DND-41 (cell line): Measurements from ENCODE around the gene NUP160.

Experiments
- CTCF ChIP-seq: IDR thresholded peaks from 2 replicates; pipeline ENCODE4 v1.5.1; 2012; ENCODE audit warnings: borderline replicate concordance, low read length, moderate library complexity, mild to moderate bottlenecking; ENCODE audit not compliant: poor library complexity, severe bottlenecking; ENCODE audit errors: extremely low read depth
- EZH2 ChIP-seq: IDR thresholded peaks from 3 replicates; pipeline ENCODE4 v1.6.1; 2012; ENCODE audit warnings: borderline replicate concordance, low read depth, mild to moderate bottlenecking, moderate library complexity, low read length, inconsistent platforms; ENCODE audit not compliant: severe bottlenecking

DNA sequence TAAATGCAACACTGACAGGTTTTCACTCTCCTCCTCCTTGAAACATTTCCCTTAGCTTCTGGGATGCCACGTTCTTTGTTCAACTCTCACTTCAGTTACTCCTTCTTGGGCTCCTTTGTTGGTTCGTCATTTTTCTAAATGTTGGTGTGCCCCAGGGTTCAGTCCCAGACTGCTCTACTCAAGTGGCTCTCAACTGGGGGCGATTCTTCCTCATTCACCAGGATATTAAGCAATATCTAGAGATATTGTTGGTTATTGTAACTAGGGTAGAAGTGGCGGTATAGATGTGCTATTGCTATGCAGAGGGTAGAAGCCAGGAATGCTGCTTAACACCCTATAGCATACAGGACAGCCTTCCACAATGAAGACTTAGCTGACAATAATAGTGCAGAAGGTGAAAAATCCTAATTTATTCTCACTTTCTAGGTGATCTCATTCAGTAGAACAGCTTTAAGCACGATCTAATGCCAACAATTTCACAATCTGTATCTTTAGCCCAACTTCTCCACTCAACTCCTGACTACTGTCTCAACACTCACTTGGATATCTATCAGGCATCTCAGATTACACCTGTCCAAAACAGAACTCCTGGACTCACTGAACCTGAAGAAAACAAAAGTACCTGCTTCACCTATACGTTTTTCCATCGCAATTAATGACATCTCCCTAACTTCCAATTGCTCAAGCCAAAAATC lies 4.6 kb downstream of the NUP160 start:
- TF ChIP-seq EZH2 (no peak), CTCF (no peak)
